HG03521 (cell line): ENCODE data around the gene RBFOX1.

Source experiments
- ATAC-seq: cut with Tn5 transposase; IDR thresholded peaks from one replicate; pipeline ENCODE4 v1.9.1; 2021; ENCODE audit warnings: mild to moderate bottlenecking, moderate library complexity; ENCODE audit not compliant: unreplicated experiment

The RBFOX1 gene

GRCh38 chr16:7332611-7333010, at the start of gene RBFOX1:
Gene RBFOX1, plus strand, starts transcription at chr16:7332845.
- ATAC-seq, result no peak

- ATAC-seq, result no peak
These were observed 47.9 kb upstream of the RBFOX1 start for GRCh38 chr16:7284780-7285179.

GRCh38 chr16:7285520-7285919, 47.1 kb upstream of the RBFOX1 start:
- ATAC-seq, result no peak

- ATAC-seq, result no peak
These were observed 43.3 kb upstream of the RBFOX1 start for GRCh38 chr16:7289299-7289698.

- ATAC-seq, result no peak
These were observed 42.0 kb upstream of the RBFOX1 start for GRCh38 chr16:7290682-7291081.

GRCh38 chr16:7294020-7294419, 38.6 kb upstream of the RBFOX1 start:
- no peak for ATAC-seq

GRCh38 chr16:7303052-7303610, 29.5 kb upstream of the RBFOX1 start:
- ATAC-seq, result no peak

GRCh38 chr16:7303660-7304200, 28.9 kb upstream of the RBFOX1 start:
- no peak for ATAC-seq

GRCh38 chr16:7304279-7304678, 28.4 kb upstream of the RBFOX1 start:
- no peak for ATAC-seq

GRCh38 chr16:7304958-7305357, 27.7 kb upstream of the RBFOX1 start:
- no peak for ATAC-seq

GRCh38 chr16:7313170-7313569, 19.5 kb upstream of the RBFOX1 start:
- ATAC-seq, result no peak

GRCh38 chr16:7314163-7314562, 18.5 kb upstream of the RBFOX1 start:
- ATAC-seq, result no peak

- no peak for ATAC-seq
These were observed 16.8 kb upstream of the RBFOX1 start for GRCh38 chr16:7315813-7316212.

- ATAC-seq, result no peak
These were observed 16.3 kb upstream of the RBFOX1 start for GRCh38 chr16:7316281-7316888.

GRCh38 chr16:7317982-7318381, 14.7 kb upstream of the RBFOX1 start:
- ATAC-seq, result no peak

- ATAC-seq, result no peak
These were observed 14.0 kb upstream of the RBFOX1 start for GRCh38 chr16:7318686-7319085.

- no peak for ATAC-seq
These were observed 13.1 kb upstream of the RBFOX1 start for GRCh38 chr16:7319514-7319913.

GRCh38 chr16:7321661-7322060, 11.0 kb upstream of the RBFOX1 start:
- ATAC-seq, result no peak

- no peak for ATAC-seq
These were observed 8.3 kb upstream of the RBFOX1 start for GRCh38 chr16:7324321-7324720.

- no peak for ATAC-seq
These were observed 6.8 kb upstream of the RBFOX1 start for GRCh38 chr16:7325834-7326233.

- ATAC-seq, result no peak
These were observed 1.9 kb upstream of the RBFOX1 start for GRCh38 chr16:7330709-7331108.

- ATAC-seq, result no peak
These were observed 648 bp upstream of the RBFOX1 start for GRCh38 chr16:7331997-7332396.
